H1 (cell line): ENCODE results near the gene UGT1A10. TPM values are rescaled to one million over a fixed set of nuclear protein-coding genes. Genes with fewer than 3 reads are reported as not detected.

ENCODE experiments used
- CTCF ChIA-PET: fragments of 300-600 bp; sonication (Branson Sonifier 250); formaldehyde crosslinking; loops from one replicate; lab custom pipeline; 2021; ENCODE audit not compliant: partially characterized antibody; lab: Charles Lee
- POLR2A ChIA-PET: fragments of 300-600 bp; sonication (Branson Sonifier 250); formaldehyde crosslinking; loops from one replicate; lab custom pipeline; 2021; ENCODE audit warnings: inconsistent platforms; ENCODE audit not compliant: partially characterized antibody; lab: Charles Lee
- DNase-seq, 2 experiments: peaks; one replicate each; pipeline versions ENCODE4 v3.0.0 to v3.0.0-alpha.2; 2010 to 2022; ENCODE audit warnings: low spot score in 2 of 2, low read depth in 1 of 2, mixed read lengths in 1 of 2
- FAIRE-seq: peaks from 2 replicates; lab custom pipeline; 2011; peaks lifted over from hg19 to GRCh38; lab: Jason Lieb, UNC
- H2AFZ ChIP-seq: 2 replicates; pipeline ENCODE4 v1.8.1; 2012; ENCODE audit warnings: low read length, inconsistent platforms
- H2AK5ac ChIP-seq: 2 replicates; pipeline ENCODE4 v1.6.1; 2013; ENCODE audit warnings: low read depth, low read length
- H2BK120ac ChIP-seq: replicated peaks from 2 replicates; pipeline ENCODE3; 2013; ENCODE audit warnings: low read depth, low read length, inconsistent platforms
- H2BK12ac ChIP-seq: 2 replicates; pipeline ENCODE4 v1.6.1; 2013; ENCODE audit warnings: low read depth, low read length
- H2BK15ac ChIP-seq: 2 replicates; pipeline ENCODE4 v1.6.1; 2013; ENCODE audit warnings: low read length
- H2BK20ac ChIP-seq: 2 replicates; pipeline ENCODE4 v1.6.1; 2013; ENCODE audit warnings: low read length
- H2BK5ac ChIP-seq: 2 replicates; pipeline ENCODE4 v1.6.1; 2013; ENCODE audit warnings: low read depth, low read length
- H3K14ac ChIP-seq: 2 replicates; pipeline ENCODE4 v1.6.1; 2013; ENCODE audit warnings: inconsistent platforms; ENCODE audit not compliant: insufficient read length
- H3K18ac ChIP-seq: 2 replicates; pipeline ENCODE4 v1.6.1; 2013; ENCODE audit warnings: low read length; ENCODE audit errors: extremely low read depth
- H3K23ac ChIP-seq: 2 replicates; pipeline ENCODE4 v1.6.1; 2013; ENCODE audit warnings: inconsistent platforms; ENCODE audit not compliant: insufficient read length
- H3K23me2 ChIP-seq: 2 replicates; pipeline ENCODE4 v1.6.1; 2013; ENCODE audit warnings: low read depth, low read length
- H3K27ac ChIP-seq: 2 replicates; pipeline ENCODE4 v1.6.1; 2011; ENCODE audit warnings: low read depth, low read length, inconsistent platforms
- H3K27me3 ChIP-seq, 4 experiments: replicated peaks in 1 of 4; 1 replicate in 1 of 4; 2 replicates in 3 of 4; pipeline versions ENCODE4 v1.6.1 to v1.8.1; 2011 to 2013; ENCODE audit warnings: low read length in 3 of 4, mild to moderate bottlenecking in 3 of 4, inconsistent platforms in 2 of 4, mixed read lengths in 2 of 4, moderate library complexity in 1 of 4; ENCODE audit not compliant: control insufficient read depth in 3 of 4, insufficient read depth in 3 of 4; ENCODE audit errors: extremely low read depth in 1 of 4
- H3K36me3 ChIP-seq, 4 experiments: 2 replicates each; pipeline versions ENCODE4 v1.6.1 to v1.8.1; 2011 to 2013; ENCODE audit warnings: mild to moderate bottlenecking in 4 of 4, low read length in 3 of 4, moderate library complexity in 2 of 4, control low read depth in 1 of 4, inconsistent platforms in 1 of 4; ENCODE audit not compliant: insufficient read depth in 4 of 4, control insufficient read depth in 2 of 4
- H3K4ac ChIP-seq: replicated peaks from 2 replicates; pipeline ENCODE3; 2013; ENCODE audit warnings: low read length, low read depth, mixed read lengths, inconsistent platforms; ENCODE audit not compliant: insufficient read length
- H3K4me1 ChIP-seq, 4 experiments: replicated peaks in 1 of 4; 1 replicate in 1 of 4; 2 replicates in 3 of 4; pipeline versions ENCODE4 v1.6.1 to v1.8.1; 2011 to 2013; ENCODE audit warnings: low read length in 3 of 4, inconsistent platforms in 2 of 4, mixed read lengths in 1 of 4; ENCODE audit not compliant: insufficient read depth in 4 of 4, control insufficient read depth in 3 of 4
- H3K4me2 ChIP-seq, 2 experiments: 2 replicates each; pipeline versions ENCODE4 v1.6.1 to v1.8.1; 2011 to 2013; ENCODE audit warnings: low read depth in 2 of 2, low read length in 2 of 2, control low read depth in 1 of 2, inconsistent platforms in 1 of 2, mild to moderate bottlenecking in 1 of 2; ENCODE audit not compliant: insufficient read depth in 1 of 2
- H3K4me3 ChIP-seq, 4 experiments: fragments of 200-600, 300-600 bp in 1 of 4; sonication (generic), shearing (Covaris generic), sonication (Bioruptor Twin) in 1 of 4; 2 replicates each; pipeline versions ENCODE4 v1.5.1 to v1.8.1; 2011 to 2016; ENCODE audit warnings: low read length in 4 of 4, low read depth in 3 of 4, control low read depth in 2 of 4, inconsistent platforms in 2 of 4, mild to moderate bottlenecking in 2 of 4, mixed read lengths in 1 of 4, moderate library complexity in 1 of 4; ENCODE audit not compliant: insufficient read depth in 2 of 4; ENCODE audit errors: extremely low read depth in 1 of 4
- H3K56ac ChIP-seq: replicated peaks from 2 replicates; pipeline ENCODE3; 2013; ENCODE audit warnings: low read depth, mild to moderate bottlenecking, mixed read lengths, low read length, inconsistent platforms; ENCODE audit not compliant: insufficient read length
- H3K79me1 ChIP-seq: 2 replicates; pipeline ENCODE4 v1.6.1; 2013; ENCODE audit warnings: low read depth, low read length, control low read depth
- H3K79me2 ChIP-seq, 2 experiments: 2 replicates each; pipeline versions ENCODE4 v1.6.1 to v1.8.1; 2012 to 2013; ENCODE audit warnings: low read length in 2 of 2, mild to moderate bottlenecking in 2 of 2, inconsistent platforms in 1 of 2; ENCODE audit not compliant: insufficient read depth in 2 of 2, control insufficient read depth in 1 of 2
- H3K9ac ChIP-seq, 4 experiments: replicated peaks in 1 of 4; 1 replicate in 1 of 4; 2 replicates in 3 of 4; pipeline versions ENCODE4 v1.6.1 to v1.8.1; 2011 to 2013; ENCODE audit warnings: low read depth in 3 of 4, low read length in 3 of 4, control low read depth in 2 of 4, mild to moderate bottlenecking in 2 of 4, moderate library complexity in 2 of 4, inconsistent platforms in 1 of 4; ENCODE audit errors: extremely low read depth in 1 of 4
- H3K9me3 ChIP-seq, 2 experiments: 2 replicates each; pipeline versions ENCODE4 v1.6.1 to v1.8.1; 2012 to 2013; ENCODE audit warnings: mild to moderate bottlenecking in 2 of 2, moderate library complexity in 2 of 2, control low read depth in 1 of 2, inconsistent platforms in 1 of 2, low read depth in 1 of 2, low read length in 1 of 2, mixed read lengths in 1 of 2; ENCODE audit not compliant: insufficient read depth in 2 of 2
- H4K20me1 ChIP-seq, 2 experiments: replicated peaks in 1 of 2; 2 replicates each; pipeline versions ENCODE3 to v1.8.1; 2011 to 2013; ENCODE audit warnings: inconsistent platforms in 2 of 2, low read length in 2 of 2, mild to moderate bottlenecking in 1 of 2; ENCODE audit not compliant: insufficient read depth in 2 of 2, control insufficient read depth in 1 of 2
- H4K5ac ChIP-seq: 2 replicates; pipeline ENCODE4 v1.6.1; 2013; ENCODE audit warnings: low read length, low read depth, mixed read lengths, inconsistent platforms; ENCODE audit not compliant: insufficient read length
- H4K8ac ChIP-seq: 2 replicates; pipeline ENCODE4 v1.8.0; 2013; ENCODE audit warnings: mild to moderate bottlenecking, moderate library complexity, low read length, inconsistent platforms; ENCODE audit not compliant: insufficient read depth; ENCODE audit errors: extremely low read depth
- H4K91ac ChIP-seq: replicated peaks from 2 replicates; pipeline ENCODE3; 2013; ENCODE audit warnings: low read length, mixed read lengths, inconsistent platforms; ENCODE audit not compliant: insufficient read length
- ASH2L ChIP-seq: fragments of 200-600, 300-600 bp; sonication (generic); IDR thresholded peaks from one replicate; pipeline ENCODE4 v1.7.1; 2017; ENCODE audit warnings: low read length
- CHD1 ChIP-seq: IDR thresholded peaks from 2 replicates; pipeline ENCODE4 v1.6.1; 2012; ENCODE audit warnings: low read depth, low read length, improper control_type of control experiment
- CHD2 ChIP-seq: IDR thresholded peaks from 2 replicates; pipeline ENCODE4 v1.6.1; 2012; ENCODE audit warnings: low read length, improper control_type of control experiment
- EP300 ChIP-seq, 2 experiments: IDR thresholded peaks; 1 replicate in 1 of 2; 2 replicates in 1 of 2; pipeline ENCODE4 v1.6.1; 2011 to 2012; ENCODE audit warnings: low read depth in 2 of 2, low read length in 2 of 2, mild to moderate bottlenecking in 2 of 2, borderline replicate concordance in 1 of 2, inconsistent platforms in 1 of 2, moderate library complexity in 1 of 2
- KDM1A ChIP-seq: fragments of 200-600, 300-600 bp; sonication (generic); IDR thresholded peaks from 2 replicates; pipeline ENCODE4 v1.7.1; 2016; ENCODE audit warnings: mild to moderate bottlenecking, low read length, borderline replicate concordance
- KDM4A ChIP-seq: IDR thresholded peaks from one replicate; pipeline ENCODE4 v1.7.1; 2012; ENCODE audit warnings: low read depth, mild to moderate bottlenecking, moderate library complexity, low read length, inconsistent platforms; ENCODE audit not compliant: severe bottlenecking
- SAP30 ChIP-seq: fragments of 300-600 bp; sonication (generic); IDR thresholded peaks from 2 replicates; pipeline ENCODE4 v1.7.1; 2012; ENCODE audit warnings: low read length, moderate library complexity, mild to moderate bottlenecking, inconsistent platforms; ENCODE audit not compliant: insufficient read depth, insufficient replicate concordance
- SIX5 ChIP-seq: IDR thresholded peaks from 2 replicates; pipeline ENCODE4 v1.6.1; 2011; ENCODE audit warnings: mild to moderate bottlenecking, low read depth, low read length
- SRF ChIP-seq: IDR thresholded peaks from 2 replicates; pipeline ENCODE4 v1.6.1; 2011; ENCODE audit warnings: mild to moderate bottlenecking, low read depth, low read length, moderate library complexity
- TEAD4 ChIP-seq: IDR thresholded peaks from 2 replicates; pipeline ENCODE4 v1.6.1; 2012; ENCODE audit warnings: low read depth, low read length, inconsistent platforms, mixed read lengths
- YY1 ChIP-seq: IDR thresholded peaks from 2 replicates; pipeline ENCODE4 v1.6.1; 2011; ENCODE audit warnings: low read depth, mild to moderate bottlenecking, low read length
- WGBS, 2 experiments: shearing (Covaris generic) in 1 of 2; methylation state at CpG; one replicate each; pipeline versions ENCODE4 v1.1.6 to v1.1.7; 2013 to 2015; ENCODE audit warnings: low lambda C conversion rate in 2 of 2, mixed read lengths in 2 of 2, inconsistent platforms in 1 of 2, low coverage in 1 of 2, missing lambda C conversion rate in 1 of 2; ENCODE audit not compliant: insufficient replicate concordance in 2 of 2, insufficient coverage in 1 of 2, insufficient read length in 1 of 2; ENCODE audit errors: extremely low coverage in 1 of 2, missing lambda C conversion rate in 1 of 2; 5-methylcytosine and 5-hydroxymethylcytosine counted together
- polyA plus RNA-seq, 7 experiments: library from polyadenylated mRNA; depleted of rRNA in 3 of 7; stranded (reverse) in 5 of 7; unstranded in 2 of 7; fragments of >200 nt in 5 of 7; fragments of 200-250 nt in 2 of 7; gene quantifications; 1 replicate in 5 of 7; 2 replicates in 1 of 7; 4 replicates in 1 of 7; pipeline versions ENCODE4 v1.2.1 to v1.2.3, GENCODE V29; 2011 to 2013; ENCODE audit warnings: missing spikeins in 2 of 7, mixed read lengths in 2 of 7
- total RNA-seq: library from RNA; stranded (reverse); fragmentation: NEBNext Ultra II Directional; extraction: Animal tissue kit (Norgen Biotek cat#: 25700); gene quantifications from 2 replicates; pipeline ENCODE4 v1.2.1, GENCODE V29; 2021
- TF ChIP-seq, protein P1 (sequence below), 3 experiments: IDR thresholded peaks; 1 replicate in 2 of 3; 2 replicates in 1 of 3; pipeline versions ENCODE4 v1.5.1 to v1.6.1; 2011; ENCODE audit warnings: low read length in 3 of 3, mild to moderate bottlenecking in 3 of 3, inconsistent platforms in 2 of 3, low read depth in 1 of 3, moderate library complexity in 1 of 3; ENCODE audit not compliant: insufficient read depth in 1 of 3; ENCODE audit errors: control extremely low read depth in 1 of 3

Gene UGT1A10
- total and polyA plus RNA-seq, 2 of the 8 experiments (the other 6 are each of a cell fraction or from before 2014, with no cell fraction given): not detected

DNA sequence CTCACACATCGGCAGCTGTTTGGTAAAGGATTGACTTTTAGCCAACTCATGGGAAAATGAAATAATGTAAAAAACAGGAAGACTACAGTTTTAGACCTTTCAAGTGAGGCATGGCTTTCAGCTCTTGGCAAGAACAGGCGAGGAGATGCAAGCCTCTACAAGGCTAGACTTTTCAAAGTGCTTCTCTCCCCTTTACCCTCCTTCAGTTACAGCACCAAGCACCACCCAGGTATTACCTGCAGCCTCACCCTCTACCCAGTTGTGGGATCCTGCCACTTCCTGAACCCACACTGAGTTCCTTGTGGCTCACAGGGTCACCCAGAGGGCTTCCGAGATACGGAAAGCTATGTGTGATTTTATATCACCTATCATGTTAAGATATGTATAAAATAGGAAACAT, 14.7 kb downstream of the UGT1A10 start:
- CTCF ChIA-PET: no interaction called here
- Histone ChIP-seq H2BK120ac (no peak overlapping the region), H3K79me1 (no peaks in the 10 kb centered on the region), H3K9me3 (peaks cover 5 to 11% of the 10 kb centered on the region in 2 experiments; a peak in 3 of 4 replicates), H3K27me3 (no peaks in the 10 kb centered on the region), H2AK5ac (no peak overlapping the region), H3K18ac (no peak overlapping the region), H3K9ac (no peak overlapping the region), H3K27ac (no peak overlapping the region), H2BK12ac (no peak overlapping the region), H3K4ac (no peak overlapping the region), H4K20me1 (no peaks in the 10 kb centered on the region), H3K79me2 (no peaks in the 10 kb centered on the region), H3K14ac (no peak overlapping the region), H3K4me3 (no peak overlapping the region), H4K8ac (no peak overlapping the region), H4K5ac (no peak overlapping the region), H2BK5ac (no peak overlapping the region), H3K4me1 (no peaks in the 10 kb centered on the region), H3K23ac (no peak overlapping the region), H2BK15ac (no peak overlapping the region), H2BK20ac (no peak overlapping the region), H3K36me3 (no peaks in the 10 kb centered on the region), H2AFZ (no peak overlapping the region), H3K23me2 (no peaks in the 10 kb centered on the region), H4K91ac (no peak overlapping the region), H3K4me2 (no peak overlapping the region), H3K56ac (no peak overlapping the region)
- DNase-seq (no peak), FAIRE-seq (no peak)
- WGBS, 2 experiments: 87% methylated on average over 4 of the region's 4 CpGs; no CpG with 5 or more reads in 1 of the 2 experiments
- POLR2A ChIA-PET: no interaction called here
- TF ChIP-seq, protein P1, sequence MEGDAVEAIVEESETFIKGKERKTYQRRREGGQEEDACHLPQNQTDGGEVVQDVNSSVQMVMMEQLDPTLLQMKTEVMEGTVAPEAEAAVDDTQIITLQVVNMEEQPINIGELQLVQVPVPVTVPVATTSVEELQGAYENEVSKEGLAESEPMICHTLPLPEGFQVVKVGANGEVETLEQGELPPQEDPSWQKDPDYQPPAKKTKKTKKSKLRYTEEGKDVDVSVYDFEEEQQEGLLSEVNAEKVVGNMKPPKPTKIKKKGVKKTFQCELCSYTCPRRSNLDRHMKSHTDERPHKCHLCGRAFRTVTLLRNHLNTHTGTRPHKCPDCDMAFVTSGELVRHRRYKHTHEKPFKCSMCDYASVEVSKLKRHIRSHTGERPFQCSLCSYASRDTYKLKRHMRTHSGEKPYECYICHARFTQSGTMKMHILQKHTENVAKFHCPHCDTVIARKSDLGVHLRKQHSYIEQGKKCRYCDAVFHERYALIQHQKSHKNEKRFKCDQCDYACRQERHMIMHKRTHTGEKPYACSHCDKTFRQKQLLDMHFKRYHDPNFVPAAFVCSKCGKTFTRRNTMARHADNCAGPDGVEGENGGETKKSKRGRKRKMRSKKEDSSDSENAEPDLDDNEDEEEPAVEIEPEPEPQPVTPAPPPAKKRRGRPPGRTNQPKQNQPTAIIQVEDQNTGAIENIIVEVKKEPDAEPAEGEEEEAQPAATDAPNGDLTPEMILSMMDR (IDR thresholded peaks at IDR 0.05; ENCODE audit: control extremely low read depth in 1 of 3, insufficient read depth in 1 of 3, low read depth in 1 of 3, low read length in 3 of 3): no peak
- TF ChIP-seq KDM4A (no peak), CHD2 (no peak), YY1 (no peak), KDM1A (no peak), CHD1 (no peak), ASH2L (no peak), SRF (no peak), SIX5 (no peak), TEAD4 (no peak), EP300 (IDR thresholded peaks at IDR 0.05; ENCODE audit: borderline replicate concordance in 1 of 2, low read depth in 2 of 2, low read length in 2 of 2) (no peak), SAP30 (no peak)
